Measurements from ENCODE around the gene PKM.

Gene PKM

DNA sequence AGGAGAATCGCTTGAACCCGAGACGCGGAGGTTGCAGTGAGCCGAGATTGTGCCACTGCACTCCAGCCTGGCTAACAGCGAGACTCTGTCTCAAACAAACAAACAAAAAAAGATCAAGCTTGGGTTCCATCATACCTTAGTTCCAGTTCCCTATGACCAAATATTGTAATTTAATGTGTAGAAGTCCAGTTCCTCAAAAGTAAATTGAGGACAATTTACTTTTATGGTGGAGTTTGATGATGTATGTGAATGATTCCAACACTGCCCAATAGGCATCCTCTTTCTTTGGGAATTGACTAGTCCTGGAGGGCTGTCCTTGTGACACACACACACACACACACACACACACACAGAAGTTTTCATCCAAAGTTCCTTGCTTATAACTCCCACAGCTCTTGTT lies 2.8 kb upstream of the PKM start:
- FAIRE-seq = no peak

DNA sequence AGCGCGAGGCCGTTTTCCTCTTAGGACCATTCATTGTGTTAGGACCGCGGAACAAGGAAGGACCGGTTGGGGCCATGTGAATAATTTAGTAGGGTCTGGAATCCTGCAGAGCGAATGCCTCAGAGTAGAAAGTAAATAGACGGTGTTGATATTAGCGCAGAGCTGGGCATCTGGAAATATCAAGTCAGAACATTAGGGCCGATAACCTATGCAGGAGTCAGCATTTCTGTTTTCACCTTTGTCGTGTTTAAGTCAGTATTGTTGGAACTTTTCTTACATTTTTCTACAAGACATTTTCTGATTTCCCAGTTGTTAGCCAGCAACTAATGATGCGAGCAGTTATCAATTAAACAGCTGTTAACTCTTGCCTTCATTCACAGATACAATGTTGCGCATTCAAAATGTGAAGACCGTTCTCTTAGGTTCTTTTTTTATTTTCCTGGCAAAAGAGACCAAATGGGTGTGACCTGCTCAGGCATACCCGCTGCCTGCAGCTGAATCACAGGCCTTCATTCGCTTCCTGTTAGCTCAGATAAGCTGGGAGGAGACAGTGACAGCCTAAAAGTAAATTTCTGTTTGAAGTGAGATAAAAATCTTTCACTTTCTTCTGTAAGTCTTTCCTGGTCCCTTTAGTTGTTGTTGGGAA lies 966 bp upstream of the PKM start:
- no peak for FAIRE-seq

DNA sequence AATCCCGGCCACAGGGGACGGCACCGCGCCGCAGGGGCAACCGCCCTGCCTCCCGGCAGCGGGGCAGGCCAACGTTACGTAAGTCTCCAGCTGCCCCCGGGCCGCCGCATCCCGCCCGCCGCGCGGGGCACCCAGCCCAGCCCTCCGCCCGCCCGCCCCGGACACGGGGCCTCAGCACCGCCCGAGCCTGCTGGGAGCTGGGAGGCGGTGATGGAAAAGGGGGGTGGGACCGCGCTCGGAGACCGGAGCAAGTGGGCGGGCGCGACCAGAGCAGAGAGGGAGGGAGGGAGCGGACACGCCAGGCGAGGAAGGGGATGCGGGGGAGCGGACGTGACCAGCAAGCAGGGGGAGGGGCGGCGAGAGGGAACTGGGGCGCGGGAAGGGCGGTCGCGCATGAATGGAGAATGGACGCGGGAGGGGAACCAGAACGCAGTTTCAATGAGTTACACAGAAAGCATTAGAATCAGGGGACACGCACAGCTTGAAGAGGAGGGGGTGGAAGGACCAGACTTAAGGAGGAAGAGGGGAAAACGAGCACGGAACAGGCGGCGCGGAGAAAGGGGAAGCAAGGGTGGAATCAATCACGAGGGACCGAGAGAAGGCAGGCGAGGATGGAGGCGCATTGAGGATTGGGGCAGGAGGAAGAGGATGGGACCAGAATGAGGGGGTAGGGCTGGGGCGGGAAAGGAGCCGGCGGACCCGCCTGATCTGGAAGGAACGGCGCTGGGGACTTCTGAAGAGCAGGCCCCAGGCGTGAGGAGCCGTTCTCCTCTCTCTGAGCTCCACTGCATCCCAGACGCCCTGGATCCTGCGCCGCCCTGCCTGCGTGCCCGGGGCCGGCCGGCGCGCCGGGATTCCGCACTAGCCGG lies 559 bp downstream of the PKM start:
- no peak for FAIRE-seq

DNA sequence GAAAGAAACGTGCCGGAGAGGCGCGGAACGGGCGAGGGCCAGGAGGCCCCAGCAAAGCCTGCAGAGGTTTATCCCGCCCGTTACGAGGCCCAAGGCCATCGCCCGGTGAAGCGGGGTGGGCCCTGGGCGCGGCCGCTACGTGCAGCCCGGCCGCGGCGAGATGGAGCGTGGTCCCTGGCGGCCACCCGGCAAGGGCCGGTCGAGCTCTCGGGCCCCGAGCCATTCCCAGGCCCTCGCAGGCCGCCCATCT lies 1.1 kb downstream of the PKM start:
- no peak for FAIRE-seq

DNA sequence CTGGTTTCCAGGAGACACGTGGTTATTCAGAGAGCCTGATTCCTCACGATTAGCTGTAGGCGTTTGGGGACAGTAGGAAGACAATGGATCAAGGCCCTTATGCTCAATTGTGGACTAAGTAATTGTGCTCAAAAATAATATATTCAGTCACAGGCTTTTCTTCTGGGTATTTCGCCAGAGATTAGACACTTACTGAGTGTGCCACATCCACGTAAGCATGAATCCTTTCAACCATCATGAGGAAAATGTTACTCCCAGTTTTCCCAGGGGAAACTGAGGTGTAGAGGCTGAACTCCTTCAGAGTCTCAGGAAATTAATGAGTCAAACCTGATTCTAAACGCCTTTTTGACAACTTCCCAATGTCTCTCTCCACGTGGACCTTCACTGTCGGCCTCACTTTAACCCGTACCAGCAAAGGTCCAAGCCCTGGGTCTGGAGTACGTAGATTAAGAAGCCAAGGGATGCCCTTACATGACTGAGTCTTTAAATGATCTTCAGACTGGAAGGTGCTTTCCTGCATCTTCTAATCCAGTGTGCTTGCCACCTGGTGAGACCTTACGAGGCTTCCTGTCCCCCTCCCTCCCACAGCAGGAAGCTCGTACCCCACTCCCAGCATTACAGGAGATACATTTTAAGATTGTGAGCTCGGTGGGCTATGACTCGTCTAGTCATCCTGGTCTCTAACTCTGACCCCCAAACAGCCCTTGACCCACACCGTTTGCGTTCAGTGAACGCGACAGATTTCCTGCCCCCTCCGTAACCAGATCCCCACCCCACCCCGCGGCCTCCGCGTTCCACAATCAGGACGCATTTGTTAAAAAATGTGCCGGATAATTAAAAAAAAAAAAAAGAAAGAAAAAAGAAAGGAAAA lies 1.7 kb downstream of the PKM start:
- no peak for FAIRE-seq

DNA sequence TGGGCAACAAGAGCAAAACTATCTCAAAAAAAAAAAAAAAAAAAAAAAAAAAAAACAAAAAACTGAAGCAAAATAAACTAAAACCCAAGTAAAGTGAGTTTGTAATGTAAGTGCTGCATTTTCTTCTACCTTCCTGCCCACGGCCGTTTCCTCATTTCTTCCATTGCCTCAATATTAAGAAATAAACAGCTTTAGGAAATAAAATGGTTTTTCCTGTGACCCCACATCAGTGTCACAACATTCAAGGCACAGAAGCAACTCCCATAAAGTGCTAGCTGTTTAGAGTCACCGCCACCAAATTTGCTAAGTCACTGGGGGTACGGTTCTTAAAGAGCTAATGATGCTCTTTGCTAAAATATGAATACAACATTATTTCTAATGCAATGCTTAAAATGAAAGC lies 3.3 kb downstream of the PKM start:
- FAIRE-seq = no peak

DNA sequence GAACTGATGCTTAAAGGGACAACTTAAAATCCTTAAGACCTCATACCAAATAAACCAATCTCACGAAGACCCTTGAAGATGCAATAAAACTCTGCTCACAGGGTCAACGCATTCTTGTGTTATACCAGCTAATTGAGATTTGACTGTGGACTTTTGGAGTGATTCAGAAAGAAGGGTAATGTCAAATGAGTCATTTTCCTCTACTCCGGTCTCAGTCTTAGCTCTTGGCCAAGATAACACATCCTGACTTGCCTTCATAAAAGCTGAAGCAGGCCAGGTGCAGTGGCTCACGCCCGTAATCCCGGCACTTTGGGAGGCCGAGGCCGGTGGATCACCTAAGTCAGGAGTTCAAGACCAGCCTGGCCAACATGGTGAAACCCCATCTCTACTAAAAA lies 3.8 kb downstream of the PKM start:
- FAIRE-seq = no peak

DNA sequence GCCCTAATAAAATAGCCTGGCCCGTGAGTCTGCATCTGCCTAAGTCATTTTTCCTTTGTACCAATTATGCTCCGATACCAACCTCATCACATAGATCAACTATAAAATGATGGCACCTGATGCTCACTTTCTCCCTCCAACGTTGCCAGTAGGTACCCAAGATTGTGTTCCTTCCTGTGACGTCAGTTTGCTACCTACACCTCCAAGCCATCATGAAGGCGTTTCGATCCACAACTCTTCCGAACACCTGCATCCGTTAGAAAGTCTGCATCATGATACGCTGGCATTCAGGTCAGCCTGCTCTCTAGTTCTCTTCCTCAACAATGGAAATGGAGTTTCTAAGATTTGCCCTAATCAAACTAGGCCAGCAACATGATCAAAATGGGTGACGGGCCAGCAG lies 7.7 kb downstream of the PKM start:
- no peak for FAIRE-seq

DNA sequence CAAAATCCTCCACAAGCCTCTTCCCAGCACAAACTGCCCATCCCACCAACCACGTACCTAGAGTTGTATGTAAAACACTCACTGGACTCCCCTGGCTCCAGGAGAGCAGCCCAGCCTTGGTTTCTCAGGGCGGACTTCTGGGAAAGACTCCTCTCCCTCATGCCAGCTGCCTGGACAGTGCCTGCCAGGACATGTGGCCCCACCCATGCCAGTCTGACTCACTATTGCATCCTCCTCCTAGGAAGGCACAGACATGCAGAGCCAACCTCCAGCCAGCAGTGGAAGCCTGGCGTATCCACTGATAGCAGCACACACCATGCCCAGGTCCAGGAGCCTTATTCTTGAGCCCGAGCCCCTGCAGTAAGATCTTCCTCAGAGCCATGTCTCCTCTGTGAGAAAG lies 8.6 kb downstream of the PKM start:
- no peak for FAIRE-seq

DNA sequence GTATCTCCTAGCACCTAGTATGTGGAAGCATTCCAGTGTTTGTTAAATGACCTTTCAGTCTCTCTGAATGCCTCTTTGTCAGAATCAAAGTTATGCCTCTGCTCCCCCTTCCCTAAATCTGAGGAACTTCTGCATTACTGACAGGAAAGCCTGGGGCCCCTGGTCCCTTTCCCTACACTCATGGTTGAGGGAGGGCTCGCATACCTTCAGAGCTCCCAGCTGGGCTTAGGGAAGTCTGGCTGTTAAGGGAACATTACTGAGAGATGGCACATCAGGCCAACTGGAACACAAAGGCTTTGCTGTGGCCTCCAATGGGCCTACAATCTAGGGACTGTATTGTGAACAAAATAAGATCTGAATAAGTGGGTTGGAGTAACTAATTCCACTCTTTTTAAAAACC lies 10.3 kb downstream of the PKM start:
- no peak for FAIRE-seq

DNA sequence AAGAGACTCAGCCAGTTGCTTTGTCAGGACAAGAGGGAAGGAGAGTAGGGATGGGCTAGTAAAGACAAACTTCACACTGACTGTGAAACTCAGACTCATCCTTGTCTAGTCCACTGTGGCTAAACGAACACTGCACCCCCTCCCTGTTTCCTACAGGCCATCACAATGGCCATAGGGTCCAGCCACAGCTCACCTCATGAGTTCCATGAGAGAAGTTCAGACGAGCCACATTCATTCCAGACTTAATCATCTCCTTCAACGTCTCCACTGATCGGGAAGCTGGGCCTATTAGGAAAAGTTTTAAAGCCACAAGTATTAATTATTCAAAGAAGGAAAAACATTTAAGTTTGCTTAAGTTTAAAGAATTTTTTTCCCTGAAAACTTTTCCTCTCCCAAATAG lies 13.8 kb downstream of the PKM start:
- FAIRE-seq = no peak

DNA sequence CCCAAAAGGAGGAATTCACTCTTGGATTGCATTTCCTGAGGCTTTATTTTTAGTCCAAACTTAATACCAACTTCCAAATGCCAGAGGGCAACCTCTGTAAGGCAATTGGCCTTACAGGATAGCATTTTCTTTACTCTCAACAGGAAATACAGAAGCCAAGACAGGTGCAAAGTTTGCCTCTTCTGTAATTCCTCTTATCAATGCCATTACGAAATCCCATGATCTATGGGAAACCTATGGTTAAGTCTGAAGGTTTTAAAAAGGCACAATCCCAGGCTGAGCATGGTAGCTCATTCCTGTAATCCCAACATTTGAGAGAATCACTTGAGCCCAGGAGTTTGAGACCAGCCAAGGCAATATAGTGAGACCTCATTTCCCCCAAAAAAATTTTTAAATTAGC lies 14.9 kb downstream of the PKM start:
- no peak for FAIRE-seq

DNA sequence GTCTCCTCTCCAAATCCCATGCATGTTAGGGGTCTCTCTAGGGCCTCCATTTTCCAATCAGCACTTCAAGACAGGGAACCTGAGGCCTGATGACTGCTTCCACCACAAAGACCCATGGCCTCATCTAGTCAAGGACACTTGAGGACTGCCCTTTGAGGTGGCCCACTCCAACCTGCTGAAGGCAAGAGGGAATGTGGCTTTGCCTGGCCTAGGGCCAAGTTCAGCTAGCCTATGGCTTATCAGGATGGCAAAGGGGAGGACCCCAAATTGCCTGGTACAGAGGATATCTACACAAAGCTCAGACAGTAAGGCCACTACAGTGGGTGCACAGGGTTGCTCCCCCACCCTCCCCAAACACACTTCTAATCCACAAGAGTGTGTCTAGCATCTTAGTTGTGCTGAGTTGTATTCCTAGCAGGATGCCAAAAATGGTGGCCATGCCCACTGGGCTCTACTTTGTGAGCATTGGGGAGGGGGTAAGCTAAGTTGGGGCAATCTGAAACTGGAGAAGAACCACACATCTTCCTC lies 23.4 kb downstream of the PKM start:
- FAIRE-seq = no peak

DNA sequence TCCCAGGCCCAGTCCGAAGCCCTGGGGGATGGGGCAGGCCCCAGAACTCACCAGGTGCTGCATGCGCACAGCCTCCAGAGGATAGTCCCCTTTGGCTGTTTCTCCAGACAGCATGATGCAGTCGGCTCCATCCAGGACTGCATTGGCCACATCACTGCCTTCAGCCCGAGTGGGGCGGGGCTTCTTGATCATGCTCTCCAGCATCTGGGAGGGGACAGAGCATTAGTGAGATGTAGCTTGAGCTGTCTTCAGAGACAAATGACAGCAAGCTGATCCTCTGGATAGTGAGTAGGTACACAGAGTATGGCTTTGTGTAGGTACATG lies 24.4 kb downstream of the PKM start:
- no peak for FAIRE-seq

DNA sequence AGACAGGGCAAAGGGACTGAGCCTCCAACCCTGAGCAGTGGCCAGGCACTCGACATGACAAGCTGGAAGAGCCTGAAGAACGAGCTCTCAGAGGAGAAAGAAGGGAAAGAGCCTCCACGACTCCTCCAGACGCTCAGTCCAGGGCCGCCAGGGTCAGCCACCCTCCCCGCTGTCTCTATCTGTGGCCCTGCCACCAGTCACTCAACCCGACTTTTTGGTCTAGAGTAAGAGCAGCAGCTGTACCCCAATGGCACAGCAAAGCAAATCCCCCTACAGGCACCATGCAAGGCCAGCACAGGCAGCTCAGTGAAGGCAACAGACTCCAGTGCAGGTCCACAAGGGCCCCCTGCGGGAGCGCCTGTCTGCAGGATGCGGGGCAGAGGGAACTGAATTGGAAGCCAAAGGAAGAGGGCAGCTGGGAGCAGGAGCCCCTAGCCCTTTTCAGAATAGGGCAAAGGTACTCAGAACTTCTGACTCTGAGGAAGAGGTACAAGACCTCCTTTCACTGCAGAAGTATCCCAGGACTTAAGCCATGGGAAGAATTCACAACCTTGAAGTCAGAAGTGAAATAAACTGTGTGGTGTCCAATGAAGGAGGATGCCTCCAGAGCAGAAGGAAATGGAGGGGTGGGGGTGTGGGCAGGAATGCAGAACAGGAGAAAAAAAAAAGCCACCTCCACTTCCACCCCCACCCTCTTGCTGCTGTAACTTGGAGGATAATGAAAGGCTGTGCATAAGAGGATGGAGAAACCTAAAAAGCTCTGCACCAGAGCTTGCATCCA lies 24.9 kb downstream of the PKM start:
- FAIRE-seq = no peak

DNA sequence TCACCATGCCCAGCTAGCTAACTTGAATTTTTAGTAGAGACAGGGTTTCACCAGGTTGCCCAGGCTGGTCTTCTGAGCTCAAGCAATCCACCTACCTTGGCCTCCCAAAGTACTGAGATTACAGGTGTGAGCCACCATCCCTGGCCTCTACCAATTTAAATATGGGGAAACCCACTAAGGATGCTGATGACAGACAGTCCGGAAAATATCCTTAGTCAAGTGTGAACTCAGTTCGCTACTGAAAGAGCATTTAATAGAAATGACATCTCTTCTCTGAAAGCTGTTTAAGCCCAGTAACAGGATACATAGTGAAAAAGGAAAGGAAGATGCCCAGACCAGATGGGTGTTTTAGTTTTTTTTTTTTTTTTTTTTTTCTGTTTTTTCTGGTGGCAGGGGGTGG lies 25.7 kb downstream of the PKM start:
- no peak for FAIRE-seq

DNA sequence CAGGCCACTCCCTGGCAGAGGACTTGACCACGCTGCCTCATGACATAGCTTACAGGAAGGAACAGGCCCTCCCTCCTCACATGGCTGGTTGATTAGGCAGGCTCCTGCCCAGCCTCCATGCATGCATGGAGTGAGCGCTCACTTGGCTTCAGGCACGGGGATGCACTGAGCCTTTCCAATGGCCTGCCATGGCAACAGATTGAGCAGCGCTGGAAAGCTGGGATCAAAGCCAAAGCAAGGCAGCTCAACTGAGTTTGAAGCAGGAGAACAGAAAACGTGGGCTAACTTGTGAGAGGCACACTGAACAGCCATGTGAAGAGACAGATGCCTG lies 27.5 kb downstream of the PKM start:
- no peak for FAIRE-seq

DNA sequence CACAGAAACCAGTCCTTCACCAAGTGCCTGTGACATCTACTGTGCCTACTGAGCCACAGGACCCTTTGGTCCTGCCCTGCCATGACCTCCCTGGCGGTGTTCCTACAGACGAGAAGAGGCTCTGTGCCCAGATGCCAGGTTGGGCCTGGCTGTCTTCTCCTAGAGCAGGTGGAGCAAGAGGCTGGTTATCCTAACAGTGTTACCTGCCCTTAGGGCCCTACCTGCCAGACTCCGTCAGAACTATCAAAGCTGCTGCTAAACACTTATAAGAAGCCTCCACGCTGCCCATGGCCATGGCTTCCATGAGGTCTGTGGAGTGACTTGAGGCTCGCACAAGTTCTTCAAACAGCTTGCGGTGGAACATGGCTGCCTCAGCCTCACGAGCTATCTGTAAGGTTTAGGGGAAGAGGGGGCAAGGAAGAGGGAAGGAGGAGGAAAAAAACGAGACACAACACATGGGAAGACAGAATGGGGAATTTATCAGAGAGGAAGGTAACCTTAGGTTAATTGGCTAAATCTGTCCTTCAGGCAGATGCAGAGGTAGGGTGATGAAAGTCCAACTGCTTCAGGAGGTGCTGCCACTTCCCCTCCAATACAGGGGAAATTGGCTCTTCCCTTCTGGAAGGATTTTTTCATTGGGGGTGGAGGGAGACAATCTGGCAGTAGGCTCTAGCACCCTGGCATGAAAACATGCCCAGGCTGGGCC lies 28.0 kb downstream of the PKM start:
- FAIRE-seq = no peak

DNA sequence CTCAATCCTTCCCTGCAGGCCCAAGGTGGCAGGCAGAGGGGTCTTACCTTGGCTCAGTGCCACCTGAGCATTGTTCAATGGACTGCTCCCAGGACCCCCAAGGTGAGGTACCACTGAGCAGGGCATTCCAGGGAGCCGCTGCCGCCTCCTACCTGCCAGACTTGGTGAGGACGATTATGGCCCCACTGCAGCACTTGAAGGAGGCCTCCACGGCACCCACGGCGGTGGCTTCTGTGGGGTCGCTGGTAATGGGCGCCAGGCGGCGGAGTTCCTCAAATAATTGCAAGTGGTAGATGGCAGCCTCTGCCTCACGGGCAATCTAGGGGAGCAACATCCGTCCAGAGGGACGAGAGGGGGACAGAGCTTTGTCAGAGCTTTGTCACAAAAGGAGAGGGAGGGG lies 28.7 kb downstream of the PKM start:
- FAIRE-seq = no peak

DNA sequence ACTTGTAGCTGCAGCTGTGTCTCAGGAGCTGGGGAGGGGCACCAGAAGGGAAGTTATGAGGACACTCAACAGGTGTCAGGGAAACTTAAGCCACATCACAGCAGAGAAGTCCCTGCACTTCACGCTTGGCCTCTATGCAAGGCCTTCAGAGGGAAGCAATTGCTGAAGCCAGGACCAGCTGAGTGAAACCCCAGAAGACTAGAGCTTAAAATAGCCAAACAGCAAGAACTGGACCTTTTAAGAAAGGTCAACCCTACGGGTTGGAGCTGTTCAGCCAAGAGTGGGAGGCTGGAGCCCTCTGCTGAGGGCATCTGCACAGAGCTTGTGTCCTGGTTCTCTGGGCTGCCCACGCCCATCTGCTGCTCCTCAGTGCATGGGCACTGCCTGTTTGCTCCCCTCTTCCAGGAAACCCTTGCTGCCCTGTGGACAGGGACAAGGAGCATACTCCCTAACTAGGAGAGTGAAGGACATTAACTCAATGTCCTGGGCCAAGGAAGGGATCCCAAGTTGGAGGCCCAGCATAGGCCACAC lies 29.5 kb downstream of the PKM start:
- no peak for FAIRE-seq

DNA sequence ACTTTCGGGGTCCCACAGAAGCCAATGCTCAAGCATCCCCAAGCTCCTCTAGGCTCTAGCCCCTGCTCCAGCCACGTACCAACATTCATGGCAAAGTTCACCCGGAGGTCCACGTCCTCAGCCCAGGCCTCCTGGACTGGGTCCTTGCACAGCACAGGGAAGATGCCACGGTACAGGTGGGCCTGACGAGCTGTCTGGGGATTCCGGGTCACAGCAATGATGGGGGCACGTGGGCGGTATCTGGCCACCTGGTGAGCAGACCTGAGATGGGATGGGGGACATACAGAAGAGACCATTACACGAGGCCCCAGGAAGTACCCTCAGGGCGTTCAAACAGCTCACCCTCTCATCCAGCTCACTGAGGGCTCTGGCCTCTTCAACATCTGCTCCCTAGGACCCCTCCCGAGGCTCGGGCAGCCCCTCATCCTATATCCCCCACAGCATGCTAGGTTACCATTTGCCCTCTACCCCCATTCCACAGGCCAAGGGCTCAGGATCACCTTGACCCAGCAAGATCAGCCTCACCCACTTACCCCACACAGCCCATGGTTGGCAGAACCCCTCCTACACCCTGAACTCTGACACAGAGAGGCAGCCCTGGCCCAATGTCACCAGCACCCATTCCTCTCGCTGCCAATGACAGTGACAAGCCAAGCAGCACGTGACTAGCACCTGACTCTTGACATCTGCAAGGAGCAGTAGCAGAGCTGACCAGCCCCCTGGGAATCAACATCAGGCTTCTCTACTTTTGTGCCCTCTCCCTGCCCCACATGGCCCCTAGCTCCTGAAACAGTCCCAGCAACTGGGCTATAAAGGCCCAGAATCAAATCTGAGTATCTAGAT lies 30.4 kb downstream of the PKM start:
- no peak for FAIRE-seq
